Right atrium auricular region (tissue), 2 donors: ENCODE measurements around the gene TYW3. TPM values are rescaled to one million over a fixed set of nuclear protein-coding genes. Genes with fewer than 3 reads are reported as not detected.

Source experiments
- DNase-seq: peaks from one replicate; pipeline ENCODE4 v3.0.0-alpha.2; 2019; ENCODE audit warnings: low spot score
- H3K27ac ChIP-seq, 2 donors: fragments of 200-600 bp; sonication (generic); 1 replicate in 1 of 2; 2 replicates in 1 of 2; pipeline ENCODE4 v1.5.1; 2016 to 2019
- H3K27me3 ChIP-seq, 2 donors: fragments of 200-600 bp; sonication (generic); one replicate each; pipeline versions ENCODE4 v1.5.1 to v1.6.0; 2017 to 2019
- H3K36me3 ChIP-seq: fragments of 200-600 bp; sonication (generic); one replicate; pipeline ENCODE4 v1.5.1; 2016
- H3K4me1 ChIP-seq, 2 donors: fragments of 200-600 bp; sonication (generic); one replicate each; pipeline versions ENCODE4 v1.5.1 to v1.6.0; 2017 to 2019
- H3K4me3 ChIP-seq, 2 donors: fragments of 200-600 bp; sonication (generic); 1 replicate in 1 of 2; 2 replicates in 1 of 2; pipeline ENCODE4 v1.5.1; 2017 to 2019; ENCODE audit warnings: mild to moderate bottlenecking in 1 of 2, moderate library complexity in 1 of 2
- H3K9me3 ChIP-seq, 2 donors: fragments of 200-600 bp; sonication (generic); one replicate each; pipeline ENCODE4 v1.5.1; 2019
- total RNA-seq, 2 donors: library from RNA; depleted of rRNA; stranded (reverse); fragments of >200 nt; gene quantifications; one replicate each; pipeline ENCODE4 v1.1.0, GENCODE V29; 2016
- TF ChIP-seq, protein P1 (sequence below), 2 donors: fragments of 200-600 bp; sonication (generic); IDR thresholded peaks; one replicate each; pipeline ENCODE4 v1.5.1; 2019; ENCODE audit warnings: antibody characterized with exemption in 2 of 2

Gene TYW3
- total RNA-seq, 2 donors from 2014 or later, result 13.9 to 15.0 TPM

- H3K27me3 ChIP-seq, result no peaks in the 10 kb centered on the region
- H3K9me3 ChIP-seq, result no peaks in the 10 kb centered on the region
- TF ChIP-seq, protein P1, sequence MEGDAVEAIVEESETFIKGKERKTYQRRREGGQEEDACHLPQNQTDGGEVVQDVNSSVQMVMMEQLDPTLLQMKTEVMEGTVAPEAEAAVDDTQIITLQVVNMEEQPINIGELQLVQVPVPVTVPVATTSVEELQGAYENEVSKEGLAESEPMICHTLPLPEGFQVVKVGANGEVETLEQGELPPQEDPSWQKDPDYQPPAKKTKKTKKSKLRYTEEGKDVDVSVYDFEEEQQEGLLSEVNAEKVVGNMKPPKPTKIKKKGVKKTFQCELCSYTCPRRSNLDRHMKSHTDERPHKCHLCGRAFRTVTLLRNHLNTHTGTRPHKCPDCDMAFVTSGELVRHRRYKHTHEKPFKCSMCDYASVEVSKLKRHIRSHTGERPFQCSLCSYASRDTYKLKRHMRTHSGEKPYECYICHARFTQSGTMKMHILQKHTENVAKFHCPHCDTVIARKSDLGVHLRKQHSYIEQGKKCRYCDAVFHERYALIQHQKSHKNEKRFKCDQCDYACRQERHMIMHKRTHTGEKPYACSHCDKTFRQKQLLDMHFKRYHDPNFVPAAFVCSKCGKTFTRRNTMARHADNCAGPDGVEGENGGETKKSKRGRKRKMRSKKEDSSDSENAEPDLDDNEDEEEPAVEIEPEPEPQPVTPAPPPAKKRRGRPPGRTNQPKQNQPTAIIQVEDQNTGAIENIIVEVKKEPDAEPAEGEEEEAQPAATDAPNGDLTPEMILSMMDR (IDR thresholded peaks at IDR 0.05), result no peak
- no peak for DNase-seq
- H3K27ac ChIP-seq, result no peak overlapping the region
- no peaks in the 10 kb centered on the region for H3K36me3 ChIP-seq
- H3K4me1 ChIP-seq, result no peaks in the 10 kb centered on the region
- H3K4me3 ChIP-seq, result no peak overlapping the region
Measured at GRCh38 chr1:74785944-74786343, 53.0 kb downstream of the TYW3 start.

GRCh38 chr1:74790453-74790852, 57.5 kb downstream of the TYW3 start:
- Histone ChIP-seq H3K27ac (no peak overlapping the region), H3K9me3 (no peaks in the 10 kb centered on the region), H3K27me3 (no peaks in the 10 kb centered on the region), H3K4me3 (no peak overlapping the region), H3K4me1 (no peaks in the 10 kb centered on the region), H3K36me3 (no peaks in the 10 kb centered on the region)
- TF ChIP-seq, protein P1 (IDR thresholded peaks at IDR 0.05), result no peak
- DNase-seq, result no peak

DNA sequence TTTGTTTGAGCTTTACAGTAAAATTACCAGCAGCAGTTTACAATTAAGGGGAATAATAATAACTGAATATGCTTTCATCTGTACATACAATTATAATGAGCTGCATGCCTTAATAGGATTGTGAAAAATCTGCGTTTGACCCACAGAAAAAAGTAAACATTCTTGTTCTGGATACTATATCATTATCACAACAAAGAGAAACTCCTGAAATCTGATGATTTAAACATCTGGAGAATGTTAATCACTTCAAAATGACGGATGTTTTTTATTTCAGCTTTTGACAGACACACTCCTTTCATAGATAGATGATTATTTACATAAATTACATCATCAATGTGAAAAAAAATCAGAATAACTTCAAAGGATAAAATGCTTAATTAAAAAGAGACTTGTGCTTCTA, 58.5 kb downstream of the TYW3 start:
- DNase-seq, result no peak
- no peaks in the 10 kb centered on the region for H3K27me3 ChIP-seq
- TF ChIP-seq, protein P1 (IDR thresholded peaks at IDR 0.05), result no peak
- H3K9me3 ChIP-seq, result no peaks in the 10 kb centered on the region
- no peak overlapping the region for H3K27ac ChIP-seq
- H3K4me1 ChIP-seq, result no peaks in the 10 kb centered on the region
- H3K4me3 ChIP-seq, result no peak overlapping the region
- no peaks in the 10 kb centered on the region for H3K36me3 ChIP-seq

GRCh38 chr1:74799119-74799657, 66.2 kb downstream of the TYW3 start:
- Histone ChIP-seq H3K27me3 (no peaks in the 10 kb centered on the region), H3K4me3 (no peak overlapping the region), H3K9me3 (peaks cover 0 to 5% of the 10 kb centered on the region in 2 donors), H3K4me1 (no peaks in the 10 kb centered on the region), H3K27ac (no peak overlapping the region), H3K36me3 (no peaks in the 10 kb centered on the region)
- no peak for DNase-seq
- TF ChIP-seq, protein P1 (IDR thresholded peaks at IDR 0.05), result no peak

DNA sequence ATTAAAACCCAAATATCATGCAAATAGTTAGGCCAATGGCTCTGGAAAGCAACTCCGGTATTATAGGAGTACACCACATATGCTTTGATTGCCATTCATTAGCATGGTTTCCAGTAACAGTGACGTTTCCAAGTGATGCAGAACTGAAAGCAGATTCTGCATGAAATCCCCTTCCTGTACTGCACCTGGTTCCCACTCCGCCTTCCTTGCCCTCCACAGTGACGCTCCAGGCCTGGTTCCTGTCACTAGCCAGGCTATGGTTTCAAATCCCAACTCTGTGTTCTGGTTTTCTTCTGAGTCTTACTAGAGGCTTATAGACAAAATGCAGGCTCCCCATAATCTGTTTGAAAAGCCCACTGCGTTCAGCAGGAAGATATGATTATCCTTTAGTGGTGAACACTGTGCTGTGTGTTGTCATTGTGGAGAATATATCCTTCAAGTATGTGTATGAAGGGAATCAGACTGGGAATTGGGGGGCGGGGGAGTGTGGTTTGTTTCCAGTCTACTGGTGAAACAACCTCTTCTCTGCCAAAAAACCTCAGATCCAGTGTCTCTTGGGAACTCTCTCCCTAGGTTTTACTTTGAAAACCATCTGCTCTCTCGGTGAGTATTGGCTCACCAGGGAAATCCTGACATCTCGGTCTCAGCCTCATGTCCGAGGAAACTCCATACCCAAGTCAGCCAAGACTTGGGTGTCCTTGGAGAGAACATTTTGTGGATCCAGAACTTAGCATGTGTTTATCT, 78.7 kb downstream of the TYW3 start:
- Histone ChIP-seq H3K36me3 (no peaks in the 10 kb centered on the region), H3K27ac (no peak overlapping the region), H3K4me1 (no peaks in the 10 kb centered on the region), H3K27me3 (no peaks in the 10 kb centered on the region), H3K4me3 (no peak overlapping the region), H3K9me3 (peaks cover 0 to 10% of the 10 kb centered on the region in 2 donors)
- DNase-seq, result no peak
- TF ChIP-seq, protein P1 (IDR thresholded peaks at IDR 0.05), result no peak
